Measurements from ENCODE around the gene CDIPT. TPM values are rescaled to one million over a fixed set of nuclear protein-coding genes. Genes with fewer than 3 reads are reported as not detected.

Gene CDIPT
- total RNA-seq, 2 donors from 2014 or later, result 76.5 to 79.9 TPM

DNA sequence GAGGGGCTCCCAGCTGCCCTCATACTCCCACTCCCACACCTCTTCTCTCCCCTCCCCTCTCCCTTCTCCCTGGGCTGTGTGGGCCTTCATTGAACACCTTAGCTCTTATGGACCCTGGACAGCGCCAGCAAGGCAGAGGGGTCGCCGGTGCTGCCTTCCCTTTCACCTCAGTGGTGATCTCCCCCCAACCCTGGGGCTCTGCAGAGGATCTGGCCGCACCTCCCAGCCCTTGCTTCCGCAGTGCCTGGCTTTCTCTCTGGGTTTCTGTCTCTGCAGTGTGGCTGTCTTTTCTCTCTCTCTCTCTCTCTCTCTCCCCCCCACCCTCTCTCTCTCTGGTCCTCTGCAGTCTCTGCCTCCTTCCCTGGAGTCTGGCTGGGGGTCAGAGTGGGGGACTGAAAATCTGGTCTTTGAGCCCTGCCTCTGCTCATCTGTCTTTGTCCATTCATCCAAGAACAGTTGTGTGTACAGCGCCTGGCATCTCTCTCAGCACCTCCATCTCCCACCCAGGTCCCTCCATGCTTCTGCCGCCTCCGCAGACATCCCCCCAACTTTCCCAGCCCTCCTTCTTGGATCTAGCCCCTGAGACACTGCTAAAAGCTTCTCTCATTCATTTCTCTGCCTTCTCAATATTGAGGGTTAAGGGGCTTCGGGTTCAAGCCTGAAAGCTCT lies 35.2 kb upstream of the CDIPT start:
- intact Hi-C loops (cut with DNase I), result no loop called here
- H3K4me3 ChIP-seq, result no peak overlapping the region

DNA sequence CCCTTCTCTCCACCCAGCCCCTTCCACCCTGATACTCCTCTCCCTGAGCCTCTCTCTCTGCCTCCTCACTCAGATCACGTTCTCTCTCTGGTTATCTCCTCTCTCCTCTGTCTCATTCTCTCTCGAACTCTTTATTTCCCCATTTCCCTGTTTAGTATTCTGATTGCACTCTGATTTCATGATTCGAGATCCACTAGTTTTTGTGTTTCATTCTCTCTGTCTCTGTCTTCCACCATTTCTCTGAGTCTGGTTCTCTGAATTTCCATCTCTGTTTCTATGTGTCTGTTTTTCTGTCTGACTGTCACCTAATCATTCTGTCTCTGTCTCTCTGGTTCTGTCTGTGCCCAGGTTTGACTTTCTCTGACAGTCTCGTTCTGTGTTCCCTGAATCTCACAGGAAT lies 34.3 kb upstream of the CDIPT start:
- Histone ChIP-seq H3K27ac (no peak overlapping the region), H3K36me3 (replicated peaks in 1 of 2; ENCODE audit: insufficient read depth in 1 of 2, low read depth in 2 of 2) (no peaks in the 10 kb centered on the region), H3K4me3 (no peak overlapping the region), H3K4me1 (peaks cover 25% of the 10 kb centered on the region), H3K27me3 (no peaks in the 10 kb centered on the region), H3K9me3 (no peaks in the 10 kb centered on the region)
- ATAC-seq (no peak), DNase-seq (no peak)
- intact Hi-C loops (cut with DNase I), result no loop called here
- TF ChIP-seq, protein P1, sequence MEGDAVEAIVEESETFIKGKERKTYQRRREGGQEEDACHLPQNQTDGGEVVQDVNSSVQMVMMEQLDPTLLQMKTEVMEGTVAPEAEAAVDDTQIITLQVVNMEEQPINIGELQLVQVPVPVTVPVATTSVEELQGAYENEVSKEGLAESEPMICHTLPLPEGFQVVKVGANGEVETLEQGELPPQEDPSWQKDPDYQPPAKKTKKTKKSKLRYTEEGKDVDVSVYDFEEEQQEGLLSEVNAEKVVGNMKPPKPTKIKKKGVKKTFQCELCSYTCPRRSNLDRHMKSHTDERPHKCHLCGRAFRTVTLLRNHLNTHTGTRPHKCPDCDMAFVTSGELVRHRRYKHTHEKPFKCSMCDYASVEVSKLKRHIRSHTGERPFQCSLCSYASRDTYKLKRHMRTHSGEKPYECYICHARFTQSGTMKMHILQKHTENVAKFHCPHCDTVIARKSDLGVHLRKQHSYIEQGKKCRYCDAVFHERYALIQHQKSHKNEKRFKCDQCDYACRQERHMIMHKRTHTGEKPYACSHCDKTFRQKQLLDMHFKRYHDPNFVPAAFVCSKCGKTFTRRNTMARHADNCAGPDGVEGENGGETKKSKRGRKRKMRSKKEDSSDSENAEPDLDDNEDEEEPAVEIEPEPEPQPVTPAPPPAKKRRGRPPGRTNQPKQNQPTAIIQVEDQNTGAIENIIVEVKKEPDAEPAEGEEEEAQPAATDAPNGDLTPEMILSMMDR (IDR thresholded peaks at IDR 0.05), result no peak
- TF ChIP-seq POLR2A (IDR thresholded peaks at IDR 0.05), result no peak
- 64 to 66% methylated on average over 4 of the region's 4 CpGs for WGBS, 2 donors

More for the DNA sequence above, 35.2 kb upstream of the CDIPT start:
- H3K9me3 ChIP-seq, result no peaks in the 10 kb centered on the region
- H3K4me1 ChIP-seq, result peaks cover 25% of the 10 kb centered on the region
- DNase-seq, result no peak
- H3K27me3 ChIP-seq, result no peaks in the 10 kb centered on the region
- WGBS, 2 donors, result 27 to 45% methylated on average over 9 of the region's 9 CpGs
- no peaks in the 10 kb centered on the region for H3K36me3 ChIP-seq (replicated peaks in 1 of 2; ENCODE audit: insufficient read depth in 1 of 2, low read depth in 2 of 2)
- TF ChIP-seq POLR2A (IDR thresholded peaks at IDR 0.05), result no peak
- TF ChIP-seq, protein P1 (IDR thresholded peaks at IDR 0.05), result no peak
- no peak overlapping the region for H3K27ac ChIP-seq
- ATAC-seq, result no peak

DNA sequence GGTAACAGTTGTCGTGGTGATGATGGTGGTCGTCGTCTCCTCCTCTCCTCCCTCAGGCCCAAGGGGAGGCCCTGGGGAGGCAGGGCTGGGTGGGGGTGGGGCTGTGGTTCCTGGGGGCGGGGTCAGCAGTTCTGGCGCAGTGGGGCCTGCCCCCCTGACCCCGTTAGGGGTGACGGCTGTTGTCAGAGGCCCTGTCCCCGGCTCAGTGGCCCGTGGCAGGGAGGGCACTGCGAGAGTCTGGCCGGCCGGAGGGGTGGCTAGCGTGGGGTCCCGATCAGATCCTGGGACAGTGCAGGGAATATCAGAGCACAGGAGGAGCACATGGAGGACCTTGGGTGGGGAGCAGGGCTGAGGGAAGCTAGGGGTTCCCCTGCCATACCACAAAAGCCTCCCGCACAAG lies 33.8 kb upstream of the CDIPT start:
- H3K27ac ChIP-seq, result no peak overlapping the region
- no peaks in the 10 kb centered on the region for H3K36me3 ChIP-seq (replicated peaks in 1 of 2; ENCODE audit: insufficient read depth in 1 of 2, low read depth in 2 of 2)
- DNase-seq, result no peak
- intact Hi-C loops (cut with DNase I), result no loop called here
- no peak for TF ChIP-seq POLR2A (IDR thresholded peaks at IDR 0.05)
- TF ChIP-seq, protein P1 (IDR thresholded peaks at IDR 0.05), result no peak
- no peak overlapping the region for H3K4me3 ChIP-seq
- H3K27me3 ChIP-seq, result no peaks in the 10 kb centered on the region
- no peak for ATAC-seq
- WGBS, 2 donors, result 61 to 75% methylated on average over 7 to 14 of the region's 15 CpGs
- H3K4me1 ChIP-seq, result peaks cover 25% of the 10 kb centered on the region
- H3K9me3 ChIP-seq, result no peaks in the 10 kb centered on the region

DNA sequence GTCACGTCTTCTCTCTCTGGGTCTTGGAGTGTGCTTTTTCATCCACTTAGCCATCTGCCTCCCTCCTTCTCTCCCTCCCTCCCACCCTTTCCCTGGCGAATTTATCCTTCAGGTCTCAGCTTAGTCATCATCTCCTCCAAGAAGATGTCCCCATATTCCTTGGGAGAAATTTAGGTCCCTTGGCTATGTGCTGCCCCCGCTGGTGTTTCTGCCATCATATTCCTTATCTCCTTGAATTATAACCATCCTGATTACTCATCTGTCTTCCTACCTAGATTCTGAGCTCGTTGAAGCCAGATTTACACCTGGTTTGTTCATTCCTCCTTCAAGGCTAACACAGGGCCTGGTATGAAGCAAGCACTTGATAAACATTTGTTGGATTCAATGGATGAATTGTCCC lies 31.3 kb upstream of the CDIPT start:
- H3K9me3 ChIP-seq, result no peaks in the 10 kb centered on the region
- ATAC-seq (no peak), DNase-seq (no peak)
- no peaks in the 10 kb centered on the region for H3K27me3 ChIP-seq
- no peak overlapping the region for H3K27ac ChIP-seq
- H3K36me3 ChIP-seq (replicated peaks in 1 of 2; ENCODE audit: insufficient read depth in 1 of 2, low read depth in 2 of 2), result no peaks in the 10 kb centered on the region
- WGBS, 2 donors, result 67 to 73% methylated on average over 4 of the region's 4 CpGs
- H3K4me3 ChIP-seq, result no peak overlapping the region
- H3K4me1 ChIP-seq, result peaks cover 10% of the 10 kb centered on the region
- intact Hi-C loops (cut with DNase I), result no loop called here
- TF ChIP-seq POLR2A (IDR thresholded peaks at IDR 0.05), result no peak
- TF ChIP-seq, protein P1 (IDR thresholded peaks at IDR 0.05), result no peak

DNA sequence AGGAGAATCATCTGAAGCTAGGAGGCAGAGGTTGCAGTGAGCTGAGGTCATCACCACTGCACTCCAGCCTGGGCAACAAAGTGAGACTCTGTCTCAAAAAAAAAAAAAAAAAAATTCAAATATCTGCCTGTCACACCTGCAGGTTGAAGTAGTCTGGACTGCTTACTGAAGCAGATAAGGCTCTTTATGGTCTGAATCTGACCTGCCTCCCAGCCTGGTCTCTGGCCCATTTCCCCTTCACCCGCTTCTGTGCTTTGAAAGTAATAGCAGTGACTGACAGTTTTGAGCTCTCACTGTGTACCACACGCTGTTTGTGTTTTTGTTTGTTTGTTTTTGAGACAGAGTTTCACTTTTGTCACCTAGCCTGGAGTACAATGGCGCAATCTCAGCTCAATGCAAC lies 30.5 kb upstream of the CDIPT start:
- no peak for TF ChIP-seq POLR2A (IDR thresholded peaks at IDR 0.05)
- Histone ChIP-seq H3K27me3 (no peaks in the 10 kb centered on the region), H3K36me3 (replicated peaks in 1 of 2; ENCODE audit: insufficient read depth in 1 of 2, low read depth in 2 of 2) (no peaks in the 10 kb centered on the region), H3K4me3 (no peak overlapping the region), H3K4me1 (peaks cover 3% of the 10 kb centered on the region), H3K9me3 (no peaks in the 10 kb centered on the region), H3K27ac (no peak overlapping the region)
- WGBS, 2 donors, result 92% methylated on average over 3 of the region's 3 CpGs
- DNase-seq (no peak), ATAC-seq (no peak)
- intact Hi-C loops (cut with DNase I), result no loop called here
